Dendritic cell treated with granulocyte-macrophage colony-stimulating factor and Interleukin-4, amounts not matched to agents 40 ng/mL and 50 ng/mL, for 4 days (primary cell): ENCODE measurements around the gene C9orf72.
"Not testable (repeated sequence)": the region's sequence is repeated elsewhere in the genome, so short reads cannot be mapped to it uniquely, and the experiment has no call there.

Experiments
- H3K27ac Mint-ChIP-seq: one replicate; pipeline ENCODE4 v1.8.0; 2022; ENCODE audit warnings: mild to moderate bottlenecking, mixed read lengths
- H3K27me3 Mint-ChIP-seq: one replicate; pipeline ENCODE4 v1.8.0; 2022; ENCODE audit warnings: mild to moderate bottlenecking, mixed read lengths
- H3K36me3 Mint-ChIP-seq: one replicate; pipeline ENCODE4 v1.8.0; 2022; ENCODE audit warnings: low read depth, mixed read lengths
- H3K4me1 Mint-ChIP-seq: one replicate; pipeline ENCODE4 v1.8.0; 2022; ENCODE audit warnings: low read depth, mixed read lengths
- H3K4me3 Mint-ChIP-seq: one replicate; pipeline ENCODE4 v1.8.0; 2022; ENCODE audit warnings: mild to moderate bottlenecking, moderate library complexity, mixed read lengths
- H3K9me3 Mint-ChIP-seq: one replicate; pipeline ENCODE4 v1.8.0; 2022; ENCODE audit warnings: mixed read lengths
- intact Hi-C: fragments of 100-400 bp; cut with micrococcal nuclease; formaldehyde crosslinking; loops from one replicate; pipeline ENCODE4 v1.15.0; 2022

C9orf72 gene

DNA sequence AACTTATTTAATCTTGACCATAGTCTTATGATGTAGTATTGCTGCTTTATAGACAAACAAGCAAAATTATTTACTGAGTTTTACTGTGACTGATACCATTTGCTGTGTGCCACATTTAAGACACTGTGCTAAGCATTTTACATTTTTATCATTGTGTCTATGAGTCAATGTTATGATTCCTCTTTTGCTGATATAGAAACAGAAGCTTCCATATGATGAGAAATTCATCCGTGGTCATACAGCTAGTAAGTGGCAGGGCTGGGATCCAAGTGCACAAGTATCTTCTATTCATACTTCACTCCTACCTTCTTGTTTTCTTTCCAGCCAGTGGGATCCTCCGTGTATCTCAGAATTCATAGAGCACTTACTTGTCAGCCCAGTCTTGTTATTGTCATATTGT lies 66.3 kb downstream of the C9orf72 start:
- H3K4me3 Mint-ChIP-seq = no peak overlapping the region
- H3K27me3 Mint-ChIP-seq = no peaks in the 10 kb centered on the region
- H3K27ac Mint-ChIP-seq = no peak overlapping the region

DNA sequence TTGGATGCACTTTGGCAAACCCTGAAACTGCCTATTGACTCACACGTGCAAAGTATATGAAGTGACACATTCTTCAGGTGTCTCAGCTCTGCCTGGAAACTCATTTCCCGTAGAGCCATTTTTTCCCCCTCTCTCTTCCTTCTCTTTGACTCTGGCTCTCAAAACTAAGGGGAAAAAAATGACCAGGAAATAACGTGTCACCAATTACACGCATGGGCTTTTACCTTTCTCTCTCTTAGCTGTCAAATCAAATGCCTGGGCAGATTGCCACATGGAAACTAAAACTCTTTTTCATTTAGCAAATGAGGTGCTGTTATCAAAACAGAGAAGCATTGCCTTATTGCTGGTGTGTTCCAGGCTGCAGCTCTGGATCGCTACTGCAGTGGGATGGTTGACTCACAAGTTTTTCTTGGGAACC lies 67.5 kb downstream of the C9orf72 start:
- H3K4me3 Mint-ChIP-seq = no peak overlapping the region
- no peaks in the 10 kb centered on the region for H3K27me3 Mint-ChIP-seq
- H3K27ac Mint-ChIP-seq = no peak overlapping the region
- peaks cover 81% of the 10 kb centered on the region for H3K4me1 Mint-ChIP-seq
- intact Hi-C loops = no loop called here
- H3K9me3 Mint-ChIP-seq = no peaks in the 10 kb centered on the region
- H3K36me3 Mint-ChIP-seq = peaks cover 63% of the 10 kb centered on the region

More for the DNA sequence above, 66.3 kb downstream of the C9orf72 start:
- H3K9me3 Mint-ChIP-seq = no peaks in the 10 kb centered on the region
- peaks cover 71% of the 10 kb centered on the region for H3K36me3 Mint-ChIP-seq
- peaks cover 75% of the 10 kb centered on the region for H3K4me1 Mint-ChIP-seq
- intact Hi-C loops = no loop called here

DNA sequence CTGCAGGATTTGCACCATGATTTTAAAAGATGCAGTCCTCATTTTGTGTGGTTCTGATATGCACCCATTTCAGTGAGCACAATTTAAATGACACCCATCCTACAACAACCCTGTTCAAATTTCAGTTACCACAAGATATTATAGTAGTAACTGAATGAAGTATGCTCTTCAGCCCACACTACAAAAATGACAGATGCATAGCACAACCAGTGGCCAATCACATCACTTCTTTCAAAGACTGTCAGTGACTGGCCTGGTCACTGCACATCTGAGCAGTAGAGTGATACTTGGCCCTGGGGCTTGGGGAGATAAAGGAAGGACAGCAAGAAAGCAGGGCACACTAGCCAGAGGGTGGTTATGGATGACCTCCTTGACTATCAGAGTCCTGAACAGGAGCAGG lies 69.0 kb downstream of the C9orf72 start:
- H3K4me3 Mint-ChIP-seq = no peak overlapping the region
- no peaks in the 10 kb centered on the region for H3K9me3 Mint-ChIP-seq
- peaks cover 75% of the 10 kb centered on the region for H3K4me1 Mint-ChIP-seq
- intact Hi-C loops = no loop called here
- peak overlapping the region; percentile 15 for H3K27ac Mint-ChIP-seq
- H3K27me3 Mint-ChIP-seq = no peaks in the 10 kb centered on the region
- H3K36me3 Mint-ChIP-seq = peaks cover 48% of the 10 kb centered on the region

DNA sequence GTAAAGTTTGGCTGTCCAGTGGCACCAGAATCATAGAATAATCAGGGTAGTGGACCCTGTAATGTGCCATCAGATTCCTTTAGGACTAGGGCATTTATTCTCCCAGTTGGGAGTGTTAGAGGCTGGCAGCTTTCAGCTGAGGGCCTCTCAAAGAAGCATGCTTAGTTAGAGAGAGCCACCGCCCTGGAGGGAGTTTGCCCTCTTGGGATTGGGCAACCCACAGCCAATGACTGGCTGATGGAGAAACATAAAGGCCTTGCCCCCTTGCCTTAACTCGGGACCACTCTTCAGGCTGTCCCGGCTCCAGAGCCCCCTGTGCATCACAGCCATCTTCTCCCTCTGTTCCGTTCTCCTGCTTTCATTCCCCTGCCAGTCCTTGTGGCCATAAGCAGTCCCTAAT lies 69.7 kb downstream of the C9orf72 start:
- peaks cover 41% of the 10 kb centered on the region for H3K36me3 Mint-ChIP-seq
- H3K9me3 Mint-ChIP-seq = no peaks in the 10 kb centered on the region
- no peaks in the 10 kb centered on the region for H3K27me3 Mint-ChIP-seq
- H3K27ac Mint-ChIP-seq = peak overlapping the region; percentile 15
- no peak overlapping the region for H3K4me3 Mint-ChIP-seq
- intact Hi-C loops = no loop called here
- peaks cover 70% of the 10 kb centered on the region for H3K4me1 Mint-ChIP-seq

DNA sequence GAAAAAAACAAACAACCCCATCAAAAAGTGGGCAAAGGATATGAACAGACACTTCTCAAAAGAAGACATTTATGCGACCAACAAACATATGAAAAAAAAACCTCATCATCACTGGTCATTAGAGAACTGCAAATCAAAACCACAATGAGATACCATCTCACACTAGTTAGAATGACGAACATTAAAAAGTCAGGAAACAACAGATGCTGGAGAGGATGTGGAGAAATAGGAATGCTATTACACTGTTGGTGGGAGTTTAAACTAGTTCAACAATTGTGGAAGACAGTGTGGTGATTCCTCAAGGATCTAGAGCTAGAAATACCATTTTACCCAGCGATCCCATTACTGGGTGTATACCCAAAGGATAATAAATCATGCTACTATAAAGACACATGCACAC lies 72.4 kb downstream of the C9orf72 start:
- peaks cover 39% of the 10 kb centered on the region for H3K36me3 Mint-ChIP-seq
- H3K9me3 Mint-ChIP-seq, H3K27me3 Mint-ChIP-seq, H3K4me3 Mint-ChIP-seq, intact Hi-C loops: not testable (repeated sequence)
- H3K27ac Mint-ChIP-seq = peak overlapping the region; percentile 63
- peaks cover 75% of the 10 kb centered on the region for H3K4me1 Mint-ChIP-seq

DNA sequence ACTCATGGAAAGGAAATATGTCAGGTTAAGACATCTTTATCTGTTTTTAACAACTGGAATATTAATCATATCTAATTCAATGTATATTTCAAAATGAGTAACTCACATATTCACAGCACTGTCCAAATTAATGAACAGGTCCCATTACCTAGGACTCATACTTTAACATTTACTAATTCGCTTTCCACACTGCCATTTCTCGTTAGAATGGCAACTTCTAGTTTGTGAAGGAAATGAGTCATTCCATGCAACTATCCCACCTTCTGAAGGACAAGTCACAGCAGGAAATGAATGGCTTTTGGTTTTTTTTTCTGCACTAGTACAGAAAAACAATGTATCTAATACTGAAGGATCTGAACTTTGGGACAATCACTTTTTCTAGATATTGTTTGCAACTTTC lies 73.8 kb downstream of the C9orf72 start:
- Mint-ChIP-seq H3K36me3 (peaks cover 36% of the 10 kb centered on the region), H3K4me1 (peaks cover 70% of the 10 kb centered on the region), H3K4me3 (no peak overlapping the region), H3K27me3 (no peaks in the 10 kb centered on the region), H3K27ac (no peak overlapping the region), H3K9me3 (no peaks in the 10 kb centered on the region)
- intact Hi-C loops = no loop called here

DNA sequence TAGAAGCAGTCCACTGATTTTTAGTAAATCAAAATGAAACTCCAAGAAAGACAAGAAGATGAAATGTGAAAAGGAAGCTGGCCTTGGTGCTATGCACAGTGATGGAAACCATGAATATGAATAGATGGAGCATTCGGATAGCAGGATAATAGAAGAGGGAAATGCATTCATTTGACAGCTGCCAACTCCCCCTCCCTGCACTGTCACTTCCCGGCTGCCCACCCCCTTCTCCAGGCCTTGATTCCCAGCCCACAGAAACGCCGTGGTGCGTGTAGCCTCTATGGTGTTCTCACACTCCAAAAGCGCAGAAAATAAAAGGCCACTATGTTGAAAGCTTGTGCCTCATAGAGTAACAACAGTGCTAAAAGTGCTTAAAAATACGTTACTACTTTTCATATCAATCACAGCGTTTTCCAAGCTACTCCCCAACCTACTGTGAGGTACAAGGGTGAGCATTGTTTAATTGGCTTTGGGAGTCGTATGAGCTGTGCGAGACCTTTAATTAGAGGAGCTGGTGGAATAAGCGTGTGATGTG lies 75.3 kb downstream of the C9orf72 start:
- Mint-ChIP-seq H3K4me3 (no peak overlapping the region), H3K9me3 (no peaks in the 10 kb centered on the region), H3K36me3 (peaks cover 33% of the 10 kb centered on the region), H3K4me1 (peaks cover 62% of the 10 kb centered on the region), H3K27ac (no peak overlapping the region), H3K27me3 (no peaks in the 10 kb centered on the region)
- intact Hi-C loops = no loop called here
